NCI-H2171 treated with DMSO at 0.1 percent for 48 hours (cell line): Measurements from ENCODE around the gene CHD5.
"Not testable (repeated sequence)": the region's sequence is repeated elsewhere in the genome, so short reads cannot be mapped to it uniquely, and the experiment has no call there.

Source experiments
- DNase-seq: peaks from one replicate; lab custom pipeline; 2025; lab: John Stamatoyannopoulos, UW

The CHD5 gene

DNA sequence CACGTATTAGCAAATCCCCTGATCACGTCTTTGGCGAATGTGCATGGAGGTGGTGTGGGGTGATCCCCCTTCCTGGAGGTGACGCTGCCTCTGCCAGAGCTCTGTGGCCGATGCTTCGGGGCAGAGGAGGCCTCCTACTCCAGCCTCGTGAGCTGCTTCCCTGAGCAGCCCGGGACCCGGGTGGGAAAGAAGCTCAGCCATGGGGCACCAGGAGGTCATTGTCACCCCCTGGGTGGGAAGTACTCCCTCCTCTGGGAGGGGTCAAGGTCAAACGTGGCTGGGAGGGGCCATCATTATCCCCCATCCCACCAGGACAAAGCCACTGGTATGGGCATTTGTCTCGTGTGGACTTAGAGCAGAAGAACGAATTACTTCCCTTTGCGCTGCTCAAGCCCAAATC is 93.8 kb downstream of the CHD5 start:
- no peak for DNase-seq

DNA sequence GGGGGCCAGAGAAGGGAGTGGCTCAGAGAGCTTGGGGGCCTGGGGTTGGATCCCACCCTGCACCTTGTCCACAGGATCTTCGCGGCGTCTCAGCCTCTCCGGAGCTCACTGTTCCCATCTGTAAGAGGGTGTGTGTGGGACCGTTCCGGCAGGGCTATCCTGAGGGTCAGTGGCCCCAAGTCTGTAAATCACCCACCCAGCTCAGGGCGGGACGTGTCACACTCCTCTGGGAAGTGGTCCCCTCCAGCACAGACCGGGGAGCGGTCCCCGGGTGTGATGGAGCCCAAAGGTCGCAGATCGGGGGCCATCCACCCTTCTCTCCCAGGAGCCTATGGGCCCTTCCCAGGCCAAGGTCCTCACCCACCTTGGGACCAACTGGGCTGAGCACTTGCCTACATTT is 94.5 kb downstream of the CHD5 start:
- no peak for DNase-seq

DNA sequence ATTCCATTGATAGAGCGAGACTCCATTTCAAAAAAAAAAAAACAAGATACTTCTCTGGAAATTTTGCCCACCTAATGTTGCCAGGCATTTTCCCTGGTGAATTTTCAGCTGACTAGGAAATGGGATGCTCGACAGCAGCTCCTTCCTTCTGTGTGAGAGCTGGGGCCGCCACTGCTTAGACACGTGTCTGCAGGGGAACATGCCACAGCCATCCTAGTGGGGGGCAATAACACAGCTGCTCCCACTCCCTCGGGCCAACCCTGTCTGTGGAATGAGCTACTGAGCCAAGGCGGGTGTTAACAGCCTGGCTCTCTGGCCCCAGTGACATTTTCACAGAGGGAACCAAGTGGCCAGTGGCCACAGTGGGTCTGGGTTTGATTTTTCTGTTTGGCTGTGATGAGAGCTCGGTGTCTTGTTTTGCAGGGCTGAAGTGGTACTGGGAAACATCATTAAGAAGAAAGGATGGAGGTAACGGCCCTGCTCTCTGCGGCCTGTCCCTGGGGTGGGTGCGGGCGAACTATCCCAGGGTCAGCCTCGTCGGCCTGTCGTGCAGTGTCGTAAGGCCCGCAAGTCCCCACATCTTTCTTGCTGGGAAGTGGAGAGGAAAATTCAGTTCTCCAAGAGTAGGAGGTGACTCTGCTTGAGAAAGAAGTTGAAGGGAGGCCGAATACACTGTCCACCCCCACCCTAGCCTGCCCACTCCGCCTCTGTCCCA is 95.2 kb downstream of the CHD5 start:
- DNase-seq = peak; percentile 61

DNA sequence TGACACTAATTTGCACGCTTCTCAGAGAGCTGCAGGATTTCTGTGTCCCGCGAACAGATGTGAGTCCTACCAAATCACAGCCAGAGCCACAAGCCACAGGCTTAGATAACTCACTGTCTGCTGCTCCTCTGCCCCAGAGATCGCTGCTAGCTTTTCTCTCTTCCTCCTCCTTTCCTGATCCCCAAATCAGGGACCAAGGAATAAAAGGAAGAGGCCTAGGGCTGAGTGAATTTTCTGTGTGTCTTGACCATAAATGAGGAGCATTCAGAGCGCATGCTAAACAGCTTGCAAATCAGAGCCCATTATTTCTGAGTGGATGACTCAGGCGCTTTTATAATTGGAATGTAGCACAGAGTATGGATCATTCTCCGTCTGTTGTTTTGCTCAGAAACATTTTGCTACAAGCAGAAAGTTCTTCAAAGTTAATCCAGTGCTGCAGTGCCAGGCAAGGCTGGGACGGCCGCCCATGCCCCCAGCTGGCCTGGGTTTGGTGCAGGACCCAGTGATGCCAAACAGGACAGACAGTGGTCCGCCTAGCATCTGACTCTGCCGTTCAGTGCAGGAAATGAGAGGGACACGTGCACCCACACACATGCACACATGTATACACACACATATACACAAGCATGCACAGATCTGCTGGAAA is 96.2 kb downstream of the CHD5 start:
- DNase-seq = peak; percentile 75

DNA sequence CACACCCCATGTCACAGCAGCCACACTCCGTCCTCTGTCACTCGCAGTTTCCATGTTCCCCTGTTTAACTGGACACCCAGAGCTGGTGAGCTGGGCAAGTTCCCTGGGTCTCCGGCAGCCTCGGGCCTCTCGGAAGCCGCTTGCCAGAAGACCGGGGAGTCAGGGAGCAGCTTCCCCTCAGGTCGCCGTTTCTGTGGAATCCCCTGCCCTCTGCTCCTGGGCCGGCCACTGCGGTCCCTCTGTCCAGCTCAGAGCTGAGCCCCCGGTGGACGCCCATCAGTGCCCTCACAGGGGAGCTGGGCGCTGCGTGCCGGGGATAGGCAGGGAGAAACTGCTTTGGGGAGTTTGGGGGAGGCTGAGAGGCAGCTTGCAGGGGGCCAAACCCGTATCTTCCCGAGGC is 96.7 kb downstream of the CHD5 start:
- no peak for DNase-seq

DNA sequence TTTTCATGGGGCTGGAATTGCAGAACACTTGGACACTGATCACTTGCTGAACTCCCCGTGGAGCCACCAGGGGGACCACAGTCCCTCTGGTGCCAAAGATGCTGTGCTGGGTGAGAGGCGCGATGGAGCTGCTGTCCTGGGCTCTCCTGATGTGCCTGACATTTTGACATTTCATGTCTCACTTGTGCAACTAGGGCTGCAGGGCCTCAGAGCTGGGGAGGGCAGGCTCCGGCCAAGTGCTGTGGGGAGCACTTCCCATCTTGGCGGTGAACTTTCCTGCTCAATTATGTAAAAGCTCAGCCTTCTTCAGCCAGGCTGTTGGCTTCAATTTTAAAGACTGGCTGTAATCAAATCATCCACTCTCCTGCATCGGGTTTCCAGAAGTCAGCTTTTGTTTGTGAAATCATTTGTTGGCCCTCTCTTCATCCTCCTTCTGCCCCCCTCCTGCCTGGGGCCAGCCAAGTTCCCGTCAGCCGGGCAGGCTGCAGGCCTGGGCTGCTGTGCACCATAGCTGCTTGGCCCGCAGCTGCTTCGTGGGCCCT is 97.6 kb downstream of the CHD5 start:
- DNase-seq = peak; percentile 16

DNA sequence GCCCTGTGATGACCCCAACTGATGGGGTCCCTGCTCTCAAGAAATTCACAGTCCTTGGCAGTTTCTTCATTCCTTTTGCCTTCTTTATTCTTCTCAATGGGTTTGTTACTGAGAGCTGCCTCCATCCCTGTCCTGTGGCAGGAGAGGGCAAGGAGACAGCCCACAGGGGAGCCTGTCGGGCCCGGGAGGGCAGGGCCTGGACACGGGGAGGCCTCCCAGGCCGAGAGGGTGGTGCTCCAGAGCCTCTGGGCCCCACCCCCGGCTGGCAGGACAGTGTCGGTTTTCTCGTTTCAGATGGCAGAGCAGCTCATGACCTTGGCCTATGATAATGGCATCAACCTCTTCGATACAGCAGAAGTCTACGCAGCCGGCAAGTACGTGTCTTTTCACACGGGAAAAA is 98.2 kb downstream of the CHD5 start:
- DNase-seq = no peak

DNA sequence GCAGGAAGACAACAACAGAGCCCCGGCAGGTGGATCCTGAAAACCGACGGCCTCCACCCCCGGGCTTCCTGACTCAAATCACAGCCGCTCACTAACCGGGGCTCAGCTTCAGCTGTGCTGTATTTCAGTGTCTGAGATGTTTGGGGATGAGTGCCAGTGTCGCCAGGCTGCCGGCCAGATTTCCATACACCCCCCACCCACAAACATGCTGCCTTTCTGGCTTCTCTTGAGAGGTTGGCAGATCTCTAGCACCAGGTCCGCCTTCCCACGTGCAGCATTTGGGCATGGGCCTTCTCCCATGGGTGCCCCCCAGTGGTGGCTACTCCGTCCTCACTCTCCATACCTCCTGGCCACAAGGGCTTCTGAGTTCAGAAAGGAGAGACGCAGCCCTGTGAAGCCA is 99.7 kb downstream of the CHD5 start:
- DNase-seq = peak; percentile 53

DNA sequence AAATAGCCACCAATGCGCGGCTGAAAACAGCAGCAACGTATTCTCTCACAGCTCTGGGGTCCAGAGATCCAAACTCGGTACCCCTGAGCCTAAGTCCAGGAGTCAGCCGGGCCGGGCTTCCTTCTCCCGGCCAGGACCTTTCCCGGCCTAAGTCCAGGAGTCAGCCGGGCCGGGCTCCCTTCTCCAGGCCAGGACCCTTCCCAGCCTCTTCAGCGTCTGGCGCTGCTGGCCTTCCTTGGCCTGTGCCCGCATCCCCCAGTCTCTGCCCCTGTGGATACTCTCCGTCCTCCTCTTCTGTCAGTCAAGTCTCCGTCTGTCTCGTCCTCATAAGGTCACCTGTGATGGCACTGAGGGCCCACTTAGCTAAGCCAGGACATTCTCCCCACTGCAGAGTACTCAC is 102.2 kb downstream of the CHD5 start:
- DNase-seq = no peak

DNA sequence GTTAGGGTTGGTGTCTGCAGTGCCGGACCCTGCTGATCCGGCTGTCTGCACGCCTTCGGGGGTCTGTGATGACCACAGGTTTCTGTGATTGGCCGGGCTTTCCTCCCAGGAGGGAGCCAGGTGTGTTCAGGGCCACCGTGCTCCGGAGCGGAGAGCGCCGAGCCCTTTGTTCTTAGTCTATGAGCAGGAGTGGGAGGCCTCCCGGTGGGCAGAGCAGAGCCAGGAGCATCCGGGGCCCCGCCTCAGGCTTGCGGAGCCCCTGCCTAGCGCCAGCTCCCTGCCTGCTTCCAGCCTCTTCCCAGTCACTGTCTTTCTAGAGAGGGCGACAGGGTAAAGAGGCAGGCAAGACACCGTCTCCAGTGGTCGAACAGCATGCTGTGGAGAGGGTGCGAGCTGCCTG is 102.6 kb downstream of the CHD5 start:
- no peak for DNase-seq

DNA sequence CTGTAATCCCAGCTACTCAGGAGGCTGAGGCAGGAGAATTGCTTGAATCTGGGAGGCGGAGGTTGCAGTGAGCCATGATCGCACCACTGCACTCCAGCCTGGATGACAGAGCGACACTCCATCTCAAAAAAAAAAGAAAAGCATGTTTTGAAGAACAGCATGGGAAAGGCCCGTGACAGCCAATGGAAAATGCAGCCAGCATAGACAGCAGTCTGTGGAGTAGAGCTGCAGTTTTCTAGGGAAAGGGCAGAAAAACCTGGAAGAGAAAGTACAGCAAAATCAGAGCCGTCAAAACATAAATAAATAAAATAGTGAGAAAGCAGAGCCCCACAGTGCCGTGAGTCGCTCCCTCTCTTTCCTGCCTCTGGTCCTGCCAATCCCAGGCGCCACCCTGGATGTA is 103.1 kb downstream of the CHD5 start:
- DNase-seq = not testable (repeated sequence)

DNA sequence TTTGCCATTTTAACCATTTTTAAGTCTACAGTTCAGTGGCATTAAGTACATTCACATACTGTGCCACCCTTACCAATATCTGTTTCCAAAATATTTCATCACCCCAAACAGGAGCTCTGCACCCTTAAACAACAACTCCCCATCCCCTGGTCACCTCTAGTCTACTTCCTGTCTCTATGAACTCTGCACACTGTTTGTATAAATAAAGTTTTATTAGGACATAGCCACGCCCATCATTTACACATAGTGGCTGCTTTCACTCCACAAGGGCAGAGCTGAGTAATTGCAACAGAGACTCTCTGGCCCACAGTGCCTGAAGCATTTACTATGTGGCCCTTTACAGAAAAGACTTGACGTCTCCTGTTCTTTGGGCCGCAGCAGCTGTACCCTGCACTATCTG is 104.4 kb downstream of the CHD5 start:
- no peak for DNase-seq

DNA sequence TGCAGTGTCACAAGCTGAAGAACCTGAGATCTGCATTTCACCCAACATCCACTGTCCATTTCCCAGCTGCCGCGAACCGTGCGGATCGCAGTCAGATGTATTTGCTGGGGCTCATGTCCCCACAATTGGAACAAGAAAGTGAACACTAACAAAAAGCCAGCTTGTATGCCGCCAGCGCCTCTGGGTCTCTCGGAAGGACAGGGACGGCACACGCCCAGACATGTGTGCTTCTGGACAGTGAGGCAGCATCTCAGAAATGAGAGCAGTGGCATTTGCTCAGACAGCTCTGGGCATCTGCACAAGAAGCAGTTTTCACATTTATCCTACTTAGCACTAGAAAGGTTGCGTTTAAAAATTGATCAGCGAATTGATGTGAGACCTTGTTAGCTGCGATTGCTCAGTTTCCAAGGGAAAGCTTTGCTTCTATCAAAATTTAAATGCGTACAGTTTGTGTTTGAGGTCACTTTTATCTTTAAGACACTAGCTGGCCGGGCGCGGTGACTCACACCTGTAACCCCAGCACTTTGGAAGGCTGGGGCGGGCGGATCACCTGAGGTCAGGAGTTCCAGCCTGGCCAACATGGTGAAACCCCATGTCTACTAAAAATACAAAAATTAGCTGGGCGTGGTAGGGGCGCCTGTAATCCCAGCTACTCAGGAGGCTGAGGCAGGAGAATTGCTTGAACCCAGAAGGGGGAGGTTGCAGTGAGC is 105.8 kb downstream of the CHD5 start:
- no peak for DNase-seq

DNA sequence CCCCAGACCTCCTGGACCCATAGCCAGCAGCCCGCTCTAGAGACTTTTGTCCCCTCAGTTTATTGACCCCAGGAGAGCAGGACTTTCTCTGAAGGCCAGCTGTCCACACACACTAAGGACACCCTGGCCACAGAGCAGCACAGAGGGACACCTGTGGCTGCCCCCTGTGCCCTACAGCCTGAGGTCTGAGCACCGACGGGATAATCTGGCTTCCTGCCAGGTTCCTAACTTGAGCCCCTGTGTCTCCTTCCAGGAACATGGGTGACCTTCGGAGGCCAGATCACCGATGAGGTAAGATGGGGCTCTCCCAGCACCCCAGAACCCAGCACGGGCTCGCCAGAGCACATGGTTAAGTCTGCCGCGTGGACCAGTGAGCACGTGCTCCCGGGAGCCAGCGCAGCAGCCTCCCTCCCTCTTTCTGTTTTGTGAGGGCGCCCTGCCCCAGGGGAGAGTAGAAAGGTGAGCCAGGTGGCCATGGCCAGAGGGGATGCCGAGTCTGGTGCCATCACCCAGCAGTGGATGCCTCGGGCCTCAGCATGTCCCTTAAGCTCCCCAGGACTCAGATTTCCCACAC is 106.6 kb downstream of the CHD5 start:
- no peak for DNase-seq

DNA sequence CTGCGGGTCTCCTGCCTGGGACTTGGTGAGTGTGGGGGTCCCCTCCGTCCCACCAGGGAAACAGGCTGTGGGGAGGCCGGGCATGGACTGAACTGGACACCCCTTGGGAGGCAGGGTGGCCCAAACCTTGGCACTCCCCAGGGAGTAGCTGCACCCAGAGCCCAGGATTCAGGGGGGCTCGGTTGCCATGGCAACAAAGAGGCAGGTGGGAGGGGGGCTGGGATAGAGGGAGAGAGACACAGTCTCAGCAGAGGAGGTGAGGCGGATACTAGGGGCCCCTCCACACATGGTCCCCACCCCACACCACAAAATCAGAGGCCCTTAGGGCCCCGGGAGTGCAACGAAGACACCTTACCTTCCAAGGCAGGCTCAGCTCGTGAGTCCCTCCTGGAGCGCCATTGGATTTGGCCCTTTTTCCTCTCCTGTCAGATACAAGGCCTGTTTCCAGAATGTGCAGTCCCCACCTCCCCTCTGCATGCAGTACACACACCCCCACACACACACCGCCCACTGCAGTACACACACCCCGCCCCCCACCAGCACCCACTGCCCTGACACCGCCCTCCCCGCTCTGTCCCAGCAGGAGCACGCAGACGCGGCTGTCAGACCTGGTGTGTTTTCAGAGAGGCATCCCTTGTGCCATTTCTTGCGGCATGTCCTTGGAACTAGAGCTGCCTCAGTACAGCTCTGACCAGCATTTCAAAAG is 107.2 kb downstream of the CHD5 start:
- DNase-seq = no peak

DNA sequence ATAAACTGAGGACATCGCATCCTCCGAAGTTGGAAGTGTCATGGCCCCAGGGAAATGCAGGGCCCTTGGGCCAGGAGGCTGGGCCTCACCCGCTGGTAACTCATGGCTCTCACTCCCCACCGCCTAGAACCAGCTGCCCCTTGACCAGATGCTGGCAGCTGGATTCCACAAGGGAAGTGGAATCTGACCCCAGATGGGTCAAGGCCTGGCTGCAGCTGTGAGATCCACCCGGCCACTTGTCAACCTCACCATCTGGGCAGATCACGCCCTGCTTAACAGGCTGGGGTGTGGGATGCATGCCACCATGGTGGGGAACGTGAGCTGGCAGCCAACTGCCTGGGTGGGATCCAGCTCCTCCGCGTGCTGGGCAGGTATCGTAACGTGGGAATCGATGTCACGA is 108.9 kb downstream of the CHD5 start:
- no peak for DNase-seq

DNA sequence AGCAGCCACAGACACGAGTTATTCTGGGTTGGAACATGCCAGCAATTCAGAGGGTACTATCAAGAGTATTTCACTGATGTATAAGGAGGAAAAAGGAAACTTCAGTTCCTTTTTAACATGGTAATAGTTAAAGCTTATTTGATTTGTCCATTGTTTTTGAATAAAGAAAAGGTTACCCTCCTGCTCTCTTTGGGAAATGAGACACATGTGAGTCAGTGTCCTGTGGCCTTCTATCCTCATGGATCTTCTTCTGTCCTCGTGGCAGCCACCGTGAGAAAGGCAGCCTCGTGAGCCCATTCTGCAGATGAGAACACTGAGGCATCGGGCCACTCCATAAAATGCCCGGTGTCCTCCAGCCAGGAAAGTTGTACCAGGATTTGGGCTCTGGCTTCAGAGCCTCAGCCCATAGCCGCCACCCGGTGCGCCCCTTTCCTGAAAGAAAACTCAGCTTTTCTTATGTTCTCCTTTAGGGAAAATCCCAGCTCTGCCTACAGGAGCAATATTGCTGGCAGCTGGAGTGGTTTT is 109.6 kb downstream of the CHD5 start:
- DNase-seq = no peak

DNA sequence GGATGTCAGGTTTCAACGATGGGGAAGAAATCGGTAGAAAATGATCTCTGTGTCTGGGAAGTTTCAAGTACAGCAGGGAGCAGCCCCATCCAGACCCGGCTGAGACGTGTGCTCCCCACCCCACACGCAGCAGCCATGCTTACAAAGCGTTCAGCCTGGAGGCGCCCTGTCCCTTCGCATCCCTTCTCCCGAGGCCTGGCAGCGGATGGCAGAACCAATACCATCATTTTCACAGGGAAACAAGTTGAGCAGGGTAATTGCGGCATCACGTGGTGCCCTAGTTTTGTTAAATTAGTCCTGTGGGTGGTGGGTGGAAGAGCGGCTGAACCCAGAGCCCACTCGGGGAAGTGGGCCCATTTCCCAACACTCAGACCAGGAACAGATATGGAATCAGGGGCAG is 110.5 kb downstream of the CHD5 start:
- DNase-seq = no peak

DNA sequence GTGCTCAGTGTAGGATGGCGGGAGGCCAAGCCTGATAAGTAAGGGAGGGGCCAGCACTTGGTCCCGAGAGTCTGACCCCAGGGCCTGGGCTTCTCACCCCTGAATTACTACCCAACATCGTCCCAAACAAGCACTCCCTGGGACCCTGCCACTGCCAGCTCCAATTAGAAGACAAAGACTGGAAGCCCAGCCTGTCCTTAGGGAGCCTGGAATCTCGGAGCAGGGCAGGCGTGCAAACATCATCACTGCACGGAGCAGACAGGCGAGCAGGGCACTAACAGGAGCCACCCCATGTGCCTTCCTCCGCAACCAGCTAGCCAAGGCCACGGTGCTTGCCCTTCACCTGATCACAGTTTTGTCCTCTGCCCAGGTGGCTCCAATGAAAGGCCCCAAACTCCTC is 111.2 kb downstream of the CHD5 start:
- no peak for DNase-seq

DNA sequence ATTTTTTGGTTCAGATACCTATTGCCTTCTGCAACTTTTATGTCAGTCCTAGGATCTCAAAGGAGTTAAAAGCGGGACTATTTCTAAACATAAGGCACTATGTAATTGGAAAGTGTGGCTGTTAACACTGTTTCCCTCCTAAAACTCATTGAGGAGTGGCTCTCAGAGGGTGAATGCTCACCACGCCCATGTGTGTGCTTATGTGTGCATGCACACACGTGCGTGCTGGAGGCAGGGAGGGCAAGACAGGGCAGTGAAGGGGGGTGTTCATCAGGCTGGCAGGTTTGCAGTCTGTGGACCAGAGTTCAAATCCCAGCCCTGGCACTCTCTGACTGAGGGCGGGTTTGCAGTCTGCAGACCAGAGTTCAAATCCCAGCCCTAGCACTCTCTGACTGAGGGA is 112.0 kb downstream of the CHD5 start:
- no peak for DNase-seq

DNA sequence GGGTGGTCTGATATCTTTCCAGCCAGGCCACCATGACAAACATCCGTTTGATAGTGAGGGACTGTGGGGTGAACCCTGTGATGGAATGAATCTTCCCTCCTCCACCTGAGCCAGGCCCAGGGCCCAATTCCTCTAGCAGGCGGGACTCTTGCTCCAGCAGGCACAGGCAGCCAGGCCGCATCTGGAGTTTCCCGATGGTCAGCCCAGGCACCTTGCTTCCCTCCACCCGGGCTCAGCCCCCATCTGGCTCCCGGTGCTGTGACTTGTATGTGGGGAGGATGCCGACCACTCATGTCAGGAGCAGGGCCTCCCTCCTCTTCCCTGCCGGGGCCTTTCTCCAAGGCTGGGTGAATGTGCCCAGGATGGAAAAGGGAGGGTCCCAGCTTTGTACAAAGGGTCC is 113.4 kb downstream of the CHD5 start:
- no peak for DNase-seq
